Adrenal gland (tissue), 5 donors: ENCODE results near the gene PRSS53.

Source experiments
- POLR2A ChIP-seq, 2 donors: fragments of 450-650 bp; IDR thresholded peaks; one replicate each; pipeline ENCODE4 v1.6.1; 2017; ENCODE audit warnings: antibody characterized with exemption in 2 of 2, mild to moderate bottlenecking in 2 of 2, moderate library complexity in 1 of 2
- TF ChIP-seq, protein P1 (sequence below), 6 experiments: fragments of 450-650 bp in 4 of 6; fragments of 200-600 bp in 2 of 6; sonication (generic) in 1 of 6; IDR thresholded peaks; 1 replicate in 5 of 6; 2 replicates in 1 of 6; pipeline versions ENCODE4 v1.5.1 to v1.8.0; 2016 to 2021; ENCODE audit warnings: antibody characterized with exemption in 6 of 6, mild to moderate bottlenecking in 2 of 6, moderate library complexity in 1 of 6
- donor health status: DM: no; HTN: no; CAD: no.

DNA sequence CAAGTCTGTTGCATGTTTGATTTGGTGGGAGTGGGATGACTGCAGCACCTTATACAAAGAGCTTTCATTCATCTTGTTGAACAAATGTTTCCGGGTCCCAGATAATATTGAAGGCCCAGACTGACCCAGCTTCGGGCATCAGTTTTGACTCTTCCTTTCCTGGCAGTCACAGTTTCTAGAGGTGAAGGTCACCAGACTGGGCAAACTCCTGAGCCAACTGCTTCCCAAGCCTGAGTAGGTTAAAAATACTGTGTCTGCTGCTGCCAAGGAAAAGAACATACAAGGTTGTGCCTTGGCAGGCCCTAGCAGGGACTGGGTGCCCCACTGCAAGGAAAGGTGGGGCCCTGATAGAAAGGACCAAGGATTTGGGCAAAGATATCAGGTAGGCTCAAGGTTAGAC is 24.0 kb upstream of the PRSS53 start:
- TF ChIP-seq, protein P1, sequence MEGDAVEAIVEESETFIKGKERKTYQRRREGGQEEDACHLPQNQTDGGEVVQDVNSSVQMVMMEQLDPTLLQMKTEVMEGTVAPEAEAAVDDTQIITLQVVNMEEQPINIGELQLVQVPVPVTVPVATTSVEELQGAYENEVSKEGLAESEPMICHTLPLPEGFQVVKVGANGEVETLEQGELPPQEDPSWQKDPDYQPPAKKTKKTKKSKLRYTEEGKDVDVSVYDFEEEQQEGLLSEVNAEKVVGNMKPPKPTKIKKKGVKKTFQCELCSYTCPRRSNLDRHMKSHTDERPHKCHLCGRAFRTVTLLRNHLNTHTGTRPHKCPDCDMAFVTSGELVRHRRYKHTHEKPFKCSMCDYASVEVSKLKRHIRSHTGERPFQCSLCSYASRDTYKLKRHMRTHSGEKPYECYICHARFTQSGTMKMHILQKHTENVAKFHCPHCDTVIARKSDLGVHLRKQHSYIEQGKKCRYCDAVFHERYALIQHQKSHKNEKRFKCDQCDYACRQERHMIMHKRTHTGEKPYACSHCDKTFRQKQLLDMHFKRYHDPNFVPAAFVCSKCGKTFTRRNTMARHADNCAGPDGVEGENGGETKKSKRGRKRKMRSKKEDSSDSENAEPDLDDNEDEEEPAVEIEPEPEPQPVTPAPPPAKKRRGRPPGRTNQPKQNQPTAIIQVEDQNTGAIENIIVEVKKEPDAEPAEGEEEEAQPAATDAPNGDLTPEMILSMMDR (IDR thresholded peaks at IDR 0.05), result no peak
- TF ChIP-seq POLR2A (IDR thresholded peaks at IDR 0.05), result no peak
